Kidney (tissue), 14 donors: ENCODE results near the gene HCCS. TPM values are rescaled to one million over a fixed set of nuclear protein-coding genes. Genes with fewer than 3 reads are reported as not detected.

Source experiments
- DNase-seq, 5 donors: peaks; one replicate each; pipeline ENCODE4 v3.0.0-alpha.2; 2013 to 2020
- FAIRE-seq: peaks from 2 replicates; lab custom pipeline; 2012; peaks lifted over from hg19 to GRCh38; lab: Jason Lieb, UNC
- H3K27ac ChIP-seq, 2 donors: one replicate each; pipeline ENCODE4 v1.7.0; 2013; ENCODE audit warnings: low read depth in 2 of 2, low read length in 2 of 2, inconsistent platforms in 1 of 2
- H3K27me3 ChIP-seq: one replicate; pipeline ENCODE4 v1.7.1; 2013; ENCODE audit warnings: low read length, inconsistent platforms; ENCODE audit not compliant: control insufficient read depth, insufficient read depth
- H3K36me3 ChIP-seq, 3 donors: one replicate each; pipeline versions ENCODE4 v1.7.0 to v1.7.1; 2013; ENCODE audit warnings: low read length in 3 of 3, control low read depth in 1 of 3, inconsistent platforms in 1 of 3; ENCODE audit not compliant: insufficient read depth in 3 of 3, control insufficient read depth in 2 of 3
- H3K4me1 ChIP-seq, 3 donors: one replicate each; pipeline versions ENCODE4 v1.7.0 to v1.7.1; 2013; ENCODE audit warnings: low read length in 3 of 3, inconsistent platforms in 1 of 3, low read depth in 1 of 3; ENCODE audit not compliant: control insufficient read depth in 2 of 3, insufficient read depth in 2 of 3
- H3K4me3 ChIP-seq, 3 donors: one replicate each; pipeline versions ENCODE4 v1.7.0 to v1.8.1; 2013; ENCODE audit warnings: low read length in 3 of 3, control low read depth in 1 of 3, inconsistent platforms in 1 of 3
- H3K9ac ChIP-seq, 3 donors: one replicate each; pipeline versions ENCODE4 v1.7.0 to v1.7.1; 2013; ENCODE audit warnings: low read length in 3 of 3, control low read depth in 1 of 3, inconsistent platforms in 1 of 3
- H3K9me3 ChIP-seq, 3 donors: one replicate each; pipeline versions ENCODE4 v1.7.0 to v1.7.1; 2013; ENCODE audit warnings: low read length in 3 of 3, control low read depth in 1 of 3, inconsistent platforms in 1 of 3; ENCODE audit not compliant: control insufficient read depth in 2 of 3, insufficient read depth in 1 of 3
- intact Hi-C: fragments of 100-400 bp; cut with DNase I; formaldehyde crosslinking; loops from one replicate; pipeline ENCODE4 v1.11.1; 2022
- polyA plus RNA-seq: library from polyadenylated mRNA; stranded (reverse); fragments of 350-450 nt; fragmentation: Illumina TruSeq; extraction: RNeasy Lipid Tissue Mini Kit (QIAGEN cat#74804); gene quantifications from one replicate; pipeline ENCODE4 v1.2.3, GENCODE V29; 2014; ENCODE audit warnings: low read depth, low replicate concordance; ENCODE audit not compliant: insufficient read depth
- total RNA-seq: library from RNA; stranded (reverse); fragmentation: NEBNext Ultra II Directional; extraction: Animal tissue kit (Norgen Biotek cat#: 25700); gene quantifications from one replicate; pipeline ENCODE4 v1.2.1, GENCODE V29; 2021
- TF ChIP-seq, protein P1 (sequence below): IDR thresholded peaks from 3 replicates; pipeline ENCODE4 v1.5.1; 2012; ENCODE audit warnings: mild to moderate bottlenecking, moderate library complexity, borderline replicate concordance; ENCODE audit not compliant: insufficient read depth; ENCODE audit errors: extremely low read depth
- donor health status: control.
- donor health status: control.
- donor health status: control.
- donor health status: control.
- donor health status: control.
- donor health status: DM: yes; HTN: yes; CAD: no.
- donor health status: Normal renal cell carcinoma (clear cell type).

HCCS gene
- total and polyA plus RNA-seq, 2 donors from 2014 or later: 23.4 to 26.4 TPM

- no peaks in the 10 kb centered on the region for H3K27me3 ChIP-seq
- no peak for DNase-seq
- no peak for FAIRE-seq
- no peak overlapping the region for H3K27ac ChIP-seq
- H3K9ac ChIP-seq: no peak overlapping the region
- intact Hi-C loops: no loop called here
- no peak overlapping the region for H3K4me3 ChIP-seq
- H3K4me1 ChIP-seq: no peaks in the 10 kb centered on the region
- peaks cover 0 to 19% (median 3%) of the 10 kb centered on the region in 3 donors for H3K36me3 ChIP-seq
- no peaks in the 10 kb centered on the region for H3K9me3 ChIP-seq
- TF ChIP-seq, protein P1, sequence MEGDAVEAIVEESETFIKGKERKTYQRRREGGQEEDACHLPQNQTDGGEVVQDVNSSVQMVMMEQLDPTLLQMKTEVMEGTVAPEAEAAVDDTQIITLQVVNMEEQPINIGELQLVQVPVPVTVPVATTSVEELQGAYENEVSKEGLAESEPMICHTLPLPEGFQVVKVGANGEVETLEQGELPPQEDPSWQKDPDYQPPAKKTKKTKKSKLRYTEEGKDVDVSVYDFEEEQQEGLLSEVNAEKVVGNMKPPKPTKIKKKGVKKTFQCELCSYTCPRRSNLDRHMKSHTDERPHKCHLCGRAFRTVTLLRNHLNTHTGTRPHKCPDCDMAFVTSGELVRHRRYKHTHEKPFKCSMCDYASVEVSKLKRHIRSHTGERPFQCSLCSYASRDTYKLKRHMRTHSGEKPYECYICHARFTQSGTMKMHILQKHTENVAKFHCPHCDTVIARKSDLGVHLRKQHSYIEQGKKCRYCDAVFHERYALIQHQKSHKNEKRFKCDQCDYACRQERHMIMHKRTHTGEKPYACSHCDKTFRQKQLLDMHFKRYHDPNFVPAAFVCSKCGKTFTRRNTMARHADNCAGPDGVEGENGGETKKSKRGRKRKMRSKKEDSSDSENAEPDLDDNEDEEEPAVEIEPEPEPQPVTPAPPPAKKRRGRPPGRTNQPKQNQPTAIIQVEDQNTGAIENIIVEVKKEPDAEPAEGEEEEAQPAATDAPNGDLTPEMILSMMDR: no peak
Measured at GRCh38 chrX:11125060-11125459, 13.9 kb downstream of the HCCS start.

DNA sequence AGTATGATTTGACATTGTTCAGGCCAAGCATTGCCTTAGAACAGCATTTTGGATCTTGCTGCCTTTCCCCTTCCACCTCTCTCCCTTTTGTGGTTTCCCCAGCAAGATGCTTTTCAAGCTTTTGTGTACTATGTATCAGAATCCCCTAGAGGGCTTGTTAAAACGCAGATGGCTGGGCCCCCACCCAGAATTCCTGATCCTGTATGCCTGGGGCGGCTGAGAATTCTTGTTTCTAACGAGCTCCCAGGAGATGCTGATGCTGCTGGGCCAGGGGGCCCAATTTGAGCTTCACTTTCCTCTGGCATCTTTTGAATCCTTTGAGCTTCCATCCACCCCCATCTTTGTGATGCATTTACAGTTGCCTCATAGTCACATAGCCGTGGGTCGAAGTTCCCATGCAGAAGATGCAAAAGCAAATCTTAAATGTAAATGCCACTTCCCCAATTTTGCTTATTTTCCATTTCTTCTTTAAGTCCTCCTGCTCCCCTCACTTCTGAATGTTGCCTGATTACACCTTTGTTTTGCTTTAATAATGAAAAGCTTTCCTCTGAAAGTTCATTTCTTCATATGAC is 18.5 kb downstream of the HCCS start:
- Histone ChIP-seq H3K4me3 (no peak overlapping the region), H3K27me3 (no peaks in the 10 kb centered on the region), H3K36me3 (no peaks in the 10 kb centered on the region), H3K4me1 (no peaks in the 10 kb centered on the region), H3K27ac (no peak overlapping the region), H3K9me3 (no peaks in the 10 kb centered on the region), H3K9ac (no peak overlapping the region)
- DNase-seq (no peak), FAIRE-seq (no peak)
- TF ChIP-seq, protein P1: no peak
- intact Hi-C loops: loop anchor here (10.0 kb wide), 1 partner anchor 945 kb away; no protein-coding TSS in a partner anchor

DNA sequence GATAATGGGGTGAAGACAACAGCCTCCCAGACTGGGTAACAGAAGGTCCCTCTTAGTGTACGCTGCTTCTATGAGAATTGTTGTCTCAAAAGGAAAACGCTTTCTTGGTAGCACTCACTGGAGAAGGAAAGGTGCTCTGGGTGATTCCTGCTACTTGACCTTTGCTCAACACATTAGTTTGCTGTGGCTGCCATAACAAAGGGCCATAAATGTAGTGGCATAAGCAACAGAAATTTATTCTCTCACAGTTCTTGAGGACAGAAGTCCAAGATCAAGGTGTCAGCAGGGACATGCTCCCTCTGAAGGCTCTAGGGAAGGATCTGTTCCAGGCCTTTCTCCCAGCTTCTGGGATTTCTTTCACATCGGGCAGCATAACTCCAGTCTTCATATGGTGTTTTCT is 19.0 kb downstream of the HCCS start:
- intact Hi-C loops: loop anchor here (10.0 kb wide), 1 partner anchor 945 kb away; no protein-coding TSS in a partner anchor
- no peaks in the 10 kb centered on the region for H3K4me1 ChIP-seq
- DNase-seq (no peak), FAIRE-seq (no peak)
- H3K27me3 ChIP-seq: no peaks in the 10 kb centered on the region
- TF ChIP-seq, protein P1: no peak
- no peak overlapping the region for H3K27ac ChIP-seq
- H3K9me3 ChIP-seq: no peaks in the 10 kb centered on the region
- H3K9ac ChIP-seq: no peak overlapping the region
- H3K36me3 ChIP-seq: no peaks in the 10 kb centered on the region
- H3K4me3 ChIP-seq: no peak overlapping the region
